NCI-H146 treated with DMSO at 0.1 percent for 48 hours (cell line): ENCODE results near the gene E2F7.
"Not testable (repeated sequence)": the region's sequence is repeated elsewhere in the genome, so short reads cannot be mapped to it uniquely, and the experiment has no call there.

Source experiments
- DNase-seq: peaks from one replicate; lab custom pipeline; 2025; ENCODE audit not compliant: unreplicated experiment; lab: John Stamatoyannopoulos, UW

Gene E2F7

GRCh38 chr12:77065361-77066204, at the start of gene E2F7:
Gene E2F7 (minus strand): TSS chr12:77065569. CDS start chr12:77064635, 934 bp downstream.
- peak; percentile 92 for DNase-seq

GRCh38 chr12:77113971-77114370, 48.6 kb upstream of the E2F7 start:
- no peak for DNase-seq

GRCh38 chr12:77108707-77109106, 43.3 kb upstream of the E2F7 start:
- DNase-seq, result no peak

- no peak for DNase-seq
Observed at GRCh38 chr12:77107121-77107520, 41.8 kb upstream of the E2F7 start.

- no peak for DNase-seq
Observed at GRCh38 chr12:77104792-77105191, 39.4 kb upstream of the E2F7 start.

- DNase-seq, result no peak
Observed at GRCh38 chr12:77104286-77104685, 38.9 kb upstream of the E2F7 start.

- no peak for DNase-seq
Observed at GRCh38 chr12:77102691-77103090, 37.3 kb upstream of the E2F7 start.

- no peak for DNase-seq
Observed at GRCh38 chr12:77102123-77102522, 36.8 kb upstream of the E2F7 start.

- DNase-seq, result no peak
Observed at GRCh38 chr12:77099799-77100198, 34.4 kb upstream of the E2F7 start.

GRCh38 chr12:77097846-77098245, 32.5 kb upstream of the E2F7 start:
- no peak for DNase-seq

- not testable (repeated sequence) for DNase-seq
Observed at GRCh38 chr12:77092227-77092626, 26.9 kb upstream of the E2F7 start.

- no peak for DNase-seq
Observed at GRCh38 chr12:77089686-77090220, 24.4 kb upstream of the E2F7 start.

GRCh38 chr12:77087427-77087826, 22.1 kb upstream of the E2F7 start:
- no peak for DNase-seq

- DNase-seq, result no peak
Observed at GRCh38 chr12:77082021-77082420, 16.7 kb upstream of the E2F7 start.

- DNase-seq, result no peak
Observed at GRCh38 chr12:77079631-77080030, 14.3 kb upstream of the E2F7 start.

GRCh38 chr12:77078231-77078630, 12.9 kb upstream of the E2F7 start:
- DNase-seq, result no peak

- DNase-seq, result no peak
Observed at GRCh38 chr12:77076886-77077285, 11.5 kb upstream of the E2F7 start.

- DNase-seq, result not testable (repeated sequence)
Observed at GRCh38 chr12:77073894-77074293, 8.5 kb upstream of the E2F7 start.

GRCh38 chr12:77072833-77073495, 7.6 kb upstream of the E2F7 start:
- DNase-seq, result no peak

- no peak for DNase-seq
Observed at GRCh38 chr12:77070800-77071449, 5.6 kb upstream of the E2F7 start.

GRCh38 chr12:77070382-77070781, 5.0 kb upstream of the E2F7 start:
- DNase-seq, result no peak
